ENCODE data around the gene PRM3. TPM values are rescaled to one million over a fixed set of nuclear protein-coding genes. Genes with fewer than 3 reads are reported as not detected.

PRM3 gene
- total RNA-seq, 1 donor from 2014 or later = not detected

- Histone ChIP-seq H3K27ac (no peak overlapping the region), H4K20me1 (ENCODE audit: low read depth) (no peaks in the 10 kb centered on the region), H2AFZ (replicated peaks) (no peak overlapping the region), H3K27me3 (no peaks in the 10 kb centered on the region), H3K9ac (no peak overlapping the region), H3K4me3 (no peak overlapping the region), H3F3A (ENCODE audit: low read depth) (no peaks in the 10 kb centered on the region), H3K9me3 (ENCODE audit: low read depth) (no peaks in the 10 kb centered on the region), H3K4me1 (no peaks in the 10 kb centered on the region), H3K36me3 (no peaks in the 10 kb centered on the region), H3K4me2 (no peak overlapping the region), H3K79me2 (ENCODE audit: low read depth) (no peaks in the 10 kb centered on the region)
- no peak for TF ChIP-seq EZH2 (IDR thresholded peaks at IDR 0.05)
- TF ChIP-seq, protein P1, sequence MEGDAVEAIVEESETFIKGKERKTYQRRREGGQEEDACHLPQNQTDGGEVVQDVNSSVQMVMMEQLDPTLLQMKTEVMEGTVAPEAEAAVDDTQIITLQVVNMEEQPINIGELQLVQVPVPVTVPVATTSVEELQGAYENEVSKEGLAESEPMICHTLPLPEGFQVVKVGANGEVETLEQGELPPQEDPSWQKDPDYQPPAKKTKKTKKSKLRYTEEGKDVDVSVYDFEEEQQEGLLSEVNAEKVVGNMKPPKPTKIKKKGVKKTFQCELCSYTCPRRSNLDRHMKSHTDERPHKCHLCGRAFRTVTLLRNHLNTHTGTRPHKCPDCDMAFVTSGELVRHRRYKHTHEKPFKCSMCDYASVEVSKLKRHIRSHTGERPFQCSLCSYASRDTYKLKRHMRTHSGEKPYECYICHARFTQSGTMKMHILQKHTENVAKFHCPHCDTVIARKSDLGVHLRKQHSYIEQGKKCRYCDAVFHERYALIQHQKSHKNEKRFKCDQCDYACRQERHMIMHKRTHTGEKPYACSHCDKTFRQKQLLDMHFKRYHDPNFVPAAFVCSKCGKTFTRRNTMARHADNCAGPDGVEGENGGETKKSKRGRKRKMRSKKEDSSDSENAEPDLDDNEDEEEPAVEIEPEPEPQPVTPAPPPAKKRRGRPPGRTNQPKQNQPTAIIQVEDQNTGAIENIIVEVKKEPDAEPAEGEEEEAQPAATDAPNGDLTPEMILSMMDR (IDR thresholded peaks at IDR 0.05) = no peak
- TF ChIP-seq EZH2phosphoT487 (IDR thresholded peaks at IDR 0.05) = no peak
- Mint-ChIP-seq H3K36me3 (no peaks in the 10 kb centered on the region), H3K27ac (no peak overlapping the region), H3K9me3 (no peaks in the 10 kb centered on the region), H3K27me3 (ENCODE audit: insufficient read depth, low read depth) (peaks cover 3% of the 10 kb centered on the region), H3K4me1 (no peaks in the 10 kb centered on the region), H3K4me3 (no peak overlapping the region)
- no peak for DNase-seq (ENCODE audit: low spot score)
These were observed 30.8 kb downstream of the PRM3 start for GRCh38 chr16:11242658-11243057.

- Mint-ChIP-seq H3K4me3 (no peak overlapping the region), H3K9me3 (no peaks in the 10 kb centered on the region), H3K4me1 (no peaks in the 10 kb centered on the region), H3K27me3 (ENCODE audit: insufficient read depth, low read depth) (peaks cover 3% of the 10 kb centered on the region), H3K36me3 (no peaks in the 10 kb centered on the region), H3K27ac (no peak overlapping the region)
- TF ChIP-seq, protein P1 (IDR thresholded peaks at IDR 0.05) = no peak
- TF ChIP-seq EZH2 (IDR thresholded peaks at IDR 0.05) (no peak), EZH2phosphoT487 (IDR thresholded peaks at IDR 0.05) (no peak)
- Histone ChIP-seq H3K9ac (no peak overlapping the region), H3K27me3 (no peaks in the 10 kb centered on the region), H3K27ac (no peak overlapping the region), H3F3A (ENCODE audit: low read depth) (no peaks in the 10 kb centered on the region), H3K4me1 (no peaks in the 10 kb centered on the region), H3K36me3 (no peaks in the 10 kb centered on the region), H4K20me1 (ENCODE audit: low read depth) (no peaks in the 10 kb centered on the region), H3K9me3 (ENCODE audit: low read depth) (no peaks in the 10 kb centered on the region), H3K4me3 (no peak overlapping the region), H3K4me2 (no peak overlapping the region), H3K79me2 (ENCODE audit: low read depth) (no peaks in the 10 kb centered on the region), H2AFZ (replicated peaks) (no peak overlapping the region)
- no peak for DNase-seq (ENCODE audit: low spot score)
These were observed 31.8 kb downstream of the PRM3 start for GRCh38 chr16:11241480-11242204.

DNA sequence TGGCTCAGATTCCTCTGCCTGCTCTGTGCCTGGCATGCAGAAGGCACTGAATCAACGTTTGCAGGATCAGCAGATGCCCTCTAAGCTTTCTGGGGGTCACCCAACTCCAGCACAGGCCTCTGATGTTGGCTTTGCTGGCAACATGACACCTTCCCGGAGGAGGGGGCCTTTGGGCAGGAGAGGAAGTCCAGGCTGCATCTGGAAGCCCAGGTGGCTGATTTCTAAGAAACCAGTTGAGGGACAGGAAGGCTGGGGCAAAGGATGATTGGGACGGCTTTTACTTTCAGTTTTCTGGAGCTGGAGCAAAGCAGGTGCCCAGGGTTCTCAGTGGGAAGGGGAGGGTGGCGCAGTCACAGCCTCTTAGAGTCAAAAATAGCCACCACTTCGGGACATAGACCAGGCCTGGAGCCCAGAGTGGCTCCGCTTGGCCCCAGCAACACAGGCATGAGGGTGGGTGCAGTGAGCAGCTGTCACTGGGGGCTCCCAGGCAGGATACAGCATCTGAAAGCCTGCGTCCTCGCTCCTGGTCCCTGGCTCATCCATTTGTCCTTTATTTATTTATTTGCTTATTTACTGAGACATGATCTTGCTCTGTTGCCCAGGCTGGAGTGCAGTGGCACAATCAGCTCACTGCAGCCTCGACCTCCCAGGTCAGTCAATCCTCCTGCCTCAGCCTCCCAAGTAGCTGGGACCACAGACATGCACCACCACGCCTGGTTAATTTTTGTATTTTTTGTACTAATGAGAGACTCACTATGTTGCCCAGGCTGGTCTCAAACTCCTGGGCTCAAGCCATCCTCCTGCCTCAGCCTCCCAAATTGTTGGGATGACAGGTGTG lies 32.6 kb downstream of the PRM3 start:
- H3K27ac Mint-ChIP-seq = no peak overlapping the region
- H3K4me3 Mint-ChIP-seq = no peak overlapping the region
- no peak for DNase-seq (ENCODE audit: low spot score)
- no peak overlapping the region for H3K27ac ChIP-seq
- no peaks in the 10 kb centered on the region for H3K36me3 Mint-ChIP-seq
- H3K4me3 ChIP-seq = no peak overlapping the region
- no peaks in the 10 kb centered on the region for H3K4me1 ChIP-seq
- no peaks in the 10 kb centered on the region for H3K9me3 ChIP-seq (ENCODE audit: low read depth)
- no peak overlapping the region for H3K4me2 ChIP-seq
- no peaks in the 10 kb centered on the region for H3K4me1 Mint-ChIP-seq
- no peaks in the 10 kb centered on the region for H3F3A ChIP-seq (ENCODE audit: low read depth)
- H3K9me3 Mint-ChIP-seq = no peaks in the 10 kb centered on the region
- H3K27me3 ChIP-seq = no peaks in the 10 kb centered on the region
- H4K20me1 ChIP-seq (ENCODE audit: low read depth) = no peaks in the 10 kb centered on the region
- H3K79me2 ChIP-seq (ENCODE audit: low read depth) = no peaks in the 10 kb centered on the region
- H2AFZ ChIP-seq (replicated peaks) = no peak overlapping the region
- TF ChIP-seq EZH2phosphoT487 (IDR thresholded peaks at IDR 0.05) (no peak), EZH2 (IDR thresholded peaks at IDR 0.05) (no peak)
- TF ChIP-seq, protein P1 (IDR thresholded peaks at IDR 0.05) = no peak
- H3K36me3 ChIP-seq = no peaks in the 10 kb centered on the region
- H3K9ac ChIP-seq = no peak overlapping the region
- H3K27me3 Mint-ChIP-seq (ENCODE audit: insufficient read depth, low read depth) = peaks cover 3% of the 10 kb centered on the region
